NCI-H2227 (cell line): ENCODE results near the gene CYP20A1.
"Not testable (repeated sequence)": the region's sequence is repeated elsewhere in the genome, so short reads cannot be mapped to it uniquely, and the experiment has no call there.

Source experiments
- DNase-seq: peaks from one replicate; lab custom pipeline; 2025; ENCODE audit not compliant: unreplicated experiment; lab: John Stamatoyannopoulos, UW

CYP20A1 gene

GRCh38 chr2:203280428-203281064, 41.7 kb downstream of the CYP20A1 start:
- no peak for DNase-seq

GRCh38 chr2:203282101-203282500, 43.3 kb downstream of the CYP20A1 start:
- no peak for DNase-seq

- no peak for DNase-seq
These were observed 47.7 kb downstream of the CYP20A1 start for GRCh38 chr2:203286532-203286931.

- no peak for DNase-seq
These were observed 62.8 kb downstream of the CYP20A1 start for GRCh38 chr2:203301667-203302066.

- not testable (repeated sequence) for DNase-seq
These were observed 63.8 kb downstream of the CYP20A1 start for GRCh38 chr2:203302586-203302985.

GRCh38 chr2:203310688-203311436, 72.0 kb downstream of the CYP20A1 start:
- no peak for DNase-seq

- DNase-seq: no peak
These were observed 87.5 kb downstream of the CYP20A1 start for GRCh38 chr2:203326356-203326755.

- peak; percentile 70 for DNase-seq
These were observed 88.7 kb downstream of the CYP20A1 start for GRCh38 chr2:203327582-203327900.

- peak; percentile 99 for DNase-seq
These were observed 89.3 kb downstream of the CYP20A1 start, which contains the start of gene ABI2 for GRCh38 chr2:203327901-203328759. ABI2 (plus strand) TSS chr2:203328394; CDS start chr2:203328515, 121 bp downstream.

GRCh38 chr2:203328760-203329540, 90.1 kb downstream of the CYP20A1 start:
- DNase-seq: peak; percentile 82

- DNase-seq: no peak
These were observed 91.6 kb downstream of the CYP20A1 start for GRCh38 chr2:203330434-203330833.

- peak; percentile 33 for DNase-seq
These were observed 99.5 kb downstream of the CYP20A1 start for GRCh38 chr2:203338322-203338721.

- DNase-seq: no peak
These were observed 102.1 kb downstream of the CYP20A1 start for GRCh38 chr2:203340791-203341487.

GRCh38 chr2:203341741-203342310, 103.0 kb downstream of the CYP20A1 start:
- no peak for DNase-seq

GRCh38 chr2:203342374-203342773, 103.6 kb downstream of the CYP20A1 start:
- DNase-seq: not testable (repeated sequence)

GRCh38 chr2:203344667-203345066, 105.8 kb downstream of the CYP20A1 start:
- DNase-seq: no peak

- DNase-seq: no peak
These were observed 107.8 kb downstream of the CYP20A1 start for GRCh38 chr2:203346612-203347011.

GRCh38 chr2:203347375-203347774, 108.6 kb downstream of the CYP20A1 start:
- no peak for DNase-seq

GRCh38 chr2:203352604-203353255, 113.9 kb downstream of the CYP20A1 start:
- no peak for DNase-seq
